ENCODE measurements around the gene DHX30. TPM values are rescaled to one million over a fixed set of nuclear protein-coding genes. Genes with fewer than 3 reads are reported as not detected.

The DHX30 gene
- polyA plus RNA-seq, 1 donor (not counting 4 experiments of a cell fraction or from before 2014, with no cell fraction given) = 28.3 TPM

GRCh38 chr3:47859956-47860605 is 57.1 kb downstream of the DHX30 start:
- Histone ChIP-seq H3K9me3 (ENCODE audit: control insufficient read depth, low read depth, low read length) (no peaks in the 10 kb centered on the region), H3K4me1 (ENCODE audit: control insufficient read depth, extremely low read depth, insufficient read depth, low read length) (no peaks in the 10 kb centered on the region), H3K4me3 (ENCODE audit: control insufficient read depth in 2 of 3, extremely low read depth in 1 of 3, insufficient read depth in 2 of 3, low read depth in 1 of 3, low read length in 3 of 3) (no peak overlapping the region), H3K9ac (ENCODE audit: control insufficient read depth, extremely low read depth, insufficient read depth, low read length) (no peak overlapping the region), H3K27ac (ENCODE audit: control insufficient read depth, insufficient read depth, low read length) (no peak overlapping the region), H4K20me1 (ENCODE audit: control insufficient read depth, extremely low read depth, insufficient read depth, low read length) (no peaks in the 10 kb centered on the region), H3K79me2 (ENCODE audit: control insufficient read depth, insufficient read depth, low read length) (no peaks in the 10 kb centered on the region), H3K27me3 (ENCODE audit: control insufficient read depth, extremely low read depth, insufficient read depth, low read length) (no peaks in the 10 kb centered on the region), H3K4me2 (ENCODE audit: control insufficient read depth, extremely low read depth, insufficient read depth, low read depth, low read length) (no peak overlapping the region), H3K36me3 (ENCODE audit: control insufficient read depth in 2 of 2, extremely low read depth in 1 of 2, insufficient read depth in 2 of 2, low read length in 2 of 2) (peaks cover 37 to 38% of the 10 kb centered on the region in 2 experiments), H2AFZ (ENCODE audit: control insufficient read depth, low read length) (no peak overlapping the region), H3K9me1 (ENCODE audit: control insufficient read depth, extremely low read depth, insufficient read depth, low read length) (no peaks in the 10 kb centered on the region)
- FAIRE-seq = no peak
- TF ChIP-seq CTCF (optimal IDR thresholded peaks at IDR 0.05 in 1 of 3, IDR thresholded peaks at IDR 0.05 in 1 of 3, conservative IDR thresholded peaks at IDR 0.05 in 1 of 3; ENCODE audit: extremely low read depth in 1 of 3, insufficient read depth in 2 of 3, low read length in 3 of 3) (no peak), EZH2 (IDR thresholded peaks at IDR 0.05; ENCODE audit: low read length) (no peak)
- no peak for DNase-seq (ENCODE audit: low read depth, low spot score)
- dilution Hi-C loops (cut with MboI; ENCODE audit: extremely low pct_ligation_motif_present, low sequenced_read_pairs) = no loop called here

GRCh38 chr3:47863391-47864128 is 60.6 kb downstream of the DHX30 start:
- H3K4me1 ChIP-seq (ENCODE audit: control insufficient read depth, extremely low read depth, insufficient read depth, low read length) = no peaks in the 10 kb centered on the region
- no peak overlapping the region for H3K4me2 ChIP-seq (ENCODE audit: control insufficient read depth, extremely low read depth, insufficient read depth, low read depth, low read length)
- H3K27ac ChIP-seq (ENCODE audit: control insufficient read depth, insufficient read depth, low read length) = no peak overlapping the region
- H3K4me3 ChIP-seq (ENCODE audit: control insufficient read depth in 2 of 3, extremely low read depth in 1 of 3, insufficient read depth in 2 of 3, low read depth in 1 of 3, low read length in 3 of 3) = no peak overlapping the region
- no peaks in the 10 kb centered on the region for H3K27me3 ChIP-seq (ENCODE audit: control insufficient read depth, extremely low read depth, insufficient read depth, low read length)
- no peaks in the 10 kb centered on the region for H3K79me2 ChIP-seq (ENCODE audit: control insufficient read depth, insufficient read depth, low read length)
- H3K9ac ChIP-seq (ENCODE audit: control insufficient read depth, extremely low read depth, insufficient read depth, low read length) = no peak overlapping the region
- TF ChIP-seq CTCF (optimal IDR thresholded peaks at IDR 0.05 in 1 of 3, IDR thresholded peaks at IDR 0.05 in 1 of 3, conservative IDR thresholded peaks at IDR 0.05 in 1 of 3; ENCODE audit: extremely low read depth in 1 of 3, insufficient read depth in 2 of 3, low read length in 3 of 3) = no peak
- no peak for TF ChIP-seq EZH2 (IDR thresholded peaks at IDR 0.05; ENCODE audit: low read length)
- H2AFZ ChIP-seq (ENCODE audit: control insufficient read depth, low read length) = no peak overlapping the region
- H3K9me1 ChIP-seq (ENCODE audit: control insufficient read depth, extremely low read depth, insufficient read depth, low read length) = no peaks in the 10 kb centered on the region
- dilution Hi-C loops (cut with MboI; ENCODE audit: extremely low pct_ligation_motif_present, low sequenced_read_pairs) = no loop called here
- no peaks in the 10 kb centered on the region for H3K9me3 ChIP-seq (ENCODE audit: control insufficient read depth, low read depth, low read length)
- FAIRE-seq (no peak), DNase-seq (ENCODE audit: low read depth, low spot score) (no peak)
- H4K20me1 ChIP-seq (ENCODE audit: control insufficient read depth, extremely low read depth, insufficient read depth, low read length) = no peaks in the 10 kb centered on the region
- H3K36me3 ChIP-seq (ENCODE audit: control insufficient read depth in 2 of 2, extremely low read depth in 1 of 2, insufficient read depth in 2 of 2, low read length in 2 of 2) = peaks cover 36 to 50% of the 10 kb centered on the region in 2 experiments
